UCSD-AML1 (cell line): ENCODE results near the gene CXCR1.
"Not testable (repeated sequence)": the region's sequence is repeated elsewhere in the genome, so short reads cannot be mapped to it uniquely, and the experiment has no call there.

ENCODE experiments used
- DNase-seq: peaks from one replicate; lab custom pipeline; 2025; ENCODE audit not compliant: unreplicated experiment; lab: John Stamatoyannopoulos, UW

Gene CXCR1

DNA sequence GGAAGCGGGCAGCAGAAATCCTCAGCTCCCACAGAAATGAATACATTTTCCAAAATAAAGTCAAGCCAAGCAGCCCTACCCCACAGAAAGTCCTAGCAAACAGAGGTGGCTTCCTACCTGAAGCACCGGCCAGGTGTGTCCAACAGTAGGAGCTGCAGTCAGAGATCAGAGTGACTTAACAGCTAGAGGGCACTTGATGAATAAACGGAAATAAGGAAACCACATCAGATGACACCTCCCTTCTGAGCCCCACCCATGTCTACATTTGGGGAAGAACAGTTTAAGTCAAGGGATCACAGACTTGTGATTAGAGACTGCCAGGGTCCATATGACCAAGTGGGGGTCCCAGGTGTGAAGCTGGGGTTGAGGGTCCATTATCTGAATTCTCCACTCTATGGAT lies at the start of gene CXCR1:
Gene CXCR1 (minus strand): TSS at position 172 of the 400 bp plus-strand sequence. CDS start 1,751 bp downstream, outside the sequence.
- DNase-seq = no peak

GRCh38 chr2:218216336-218216673 lies 49.5 kb upstream of the CXCR1 start:
- no peak for DNase-seq

- no peak for DNase-seq
Observed at GRCh38 chr2:218214116-218214515, 47.4 kb upstream of the CXCR1 start.

DNA sequence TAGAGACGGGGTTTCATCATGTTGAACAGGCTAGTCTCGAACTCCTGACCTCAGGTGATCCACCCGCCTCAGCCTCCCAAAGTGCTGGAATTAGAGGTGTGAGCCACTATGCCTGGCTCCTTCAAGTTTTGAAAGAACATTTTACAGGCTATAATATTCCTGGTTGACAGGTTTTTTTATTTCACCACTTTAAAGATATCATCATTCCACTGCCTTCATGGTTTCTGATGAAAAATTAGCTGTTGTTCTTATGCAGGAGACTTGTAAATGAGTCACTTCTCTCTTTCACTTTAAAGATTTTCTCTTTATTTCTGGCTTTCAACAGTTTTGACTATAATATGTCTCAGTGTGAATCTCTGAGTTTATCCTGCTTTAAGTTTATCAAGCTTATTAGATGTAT lies 42.3 kb upstream of the CXCR1 start:
- DNase-seq = no peak

DNA sequence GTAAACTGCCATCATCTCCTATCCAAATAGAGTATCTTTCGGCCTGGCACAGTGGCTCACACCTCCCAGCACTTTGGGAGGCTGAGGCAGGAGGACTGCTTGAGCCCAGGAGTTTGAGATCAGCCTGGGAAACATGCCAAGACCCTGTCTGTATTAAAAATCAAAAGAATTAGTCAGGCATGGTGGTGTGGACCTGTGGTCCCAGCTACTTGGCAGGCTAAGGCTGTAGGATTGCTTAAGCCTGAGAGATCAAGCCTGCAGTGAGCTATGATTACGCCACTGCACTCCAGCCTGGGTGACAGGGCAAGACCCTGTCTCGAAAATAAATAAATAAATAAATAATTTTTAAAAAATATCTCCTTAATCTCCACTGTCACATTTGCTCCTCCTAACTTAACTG lies 35.5 kb upstream of the CXCR1 start:
- no peak for DNase-seq

- DNase-seq = no peak
Observed at GRCh38 chr2:218196974-218197373, 30.2 kb upstream of the CXCR1 start.

GRCh38 chr2:218194880-218195279 lies 28.1 kb upstream of the CXCR1 start:
- DNase-seq = no peak

DNA sequence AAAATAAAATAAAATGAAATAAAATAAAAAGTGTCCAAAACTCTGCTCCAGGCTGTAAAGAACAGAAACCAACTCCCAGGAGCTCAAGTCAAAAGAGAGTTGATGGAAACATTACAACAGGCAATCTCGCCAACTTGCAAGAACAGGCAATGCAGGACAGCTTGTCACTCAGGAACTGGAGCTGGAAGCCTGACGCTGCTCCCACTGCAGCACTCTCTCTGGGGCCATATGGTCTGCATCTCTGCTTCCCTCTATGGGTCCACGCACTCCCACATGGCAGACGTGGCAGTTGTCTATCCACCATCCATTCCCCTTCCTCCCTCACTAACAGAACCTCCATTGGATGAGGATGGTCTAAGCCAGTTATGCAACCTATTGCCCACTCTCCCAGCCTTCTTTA lies 26.9 kb upstream of the CXCR1 start:
- no peak for DNase-seq

DNA sequence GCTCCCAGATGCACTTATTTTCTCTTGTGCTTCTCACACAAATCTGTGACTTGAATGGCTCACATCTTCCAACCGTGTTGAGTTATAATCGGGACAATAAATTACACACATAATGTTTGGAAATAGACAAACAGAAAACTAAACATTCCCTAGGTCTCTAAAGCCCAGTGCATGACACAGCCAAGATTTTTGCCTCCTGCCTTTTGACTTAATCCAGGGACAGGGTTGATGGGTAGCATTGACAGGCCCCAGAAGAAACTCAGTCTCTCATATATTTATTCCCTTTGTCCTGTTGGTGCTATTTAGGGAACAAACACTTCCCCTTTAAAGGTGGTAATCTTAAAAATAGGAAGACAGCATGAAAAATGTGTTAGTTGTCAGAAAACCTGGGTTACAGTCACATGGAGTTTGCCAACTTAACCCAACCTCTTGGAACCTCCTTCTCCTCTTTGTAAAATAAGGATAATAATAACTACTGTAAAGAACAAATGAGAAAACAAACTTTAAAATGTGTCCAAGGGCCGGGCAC lies 26.2 kb upstream of the CXCR1 start:
- no peak for DNase-seq

GRCh38 chr2:218188528-218188927 lies 21.8 kb upstream of the CXCR1 start:
- DNase-seq = no peak

DNA sequence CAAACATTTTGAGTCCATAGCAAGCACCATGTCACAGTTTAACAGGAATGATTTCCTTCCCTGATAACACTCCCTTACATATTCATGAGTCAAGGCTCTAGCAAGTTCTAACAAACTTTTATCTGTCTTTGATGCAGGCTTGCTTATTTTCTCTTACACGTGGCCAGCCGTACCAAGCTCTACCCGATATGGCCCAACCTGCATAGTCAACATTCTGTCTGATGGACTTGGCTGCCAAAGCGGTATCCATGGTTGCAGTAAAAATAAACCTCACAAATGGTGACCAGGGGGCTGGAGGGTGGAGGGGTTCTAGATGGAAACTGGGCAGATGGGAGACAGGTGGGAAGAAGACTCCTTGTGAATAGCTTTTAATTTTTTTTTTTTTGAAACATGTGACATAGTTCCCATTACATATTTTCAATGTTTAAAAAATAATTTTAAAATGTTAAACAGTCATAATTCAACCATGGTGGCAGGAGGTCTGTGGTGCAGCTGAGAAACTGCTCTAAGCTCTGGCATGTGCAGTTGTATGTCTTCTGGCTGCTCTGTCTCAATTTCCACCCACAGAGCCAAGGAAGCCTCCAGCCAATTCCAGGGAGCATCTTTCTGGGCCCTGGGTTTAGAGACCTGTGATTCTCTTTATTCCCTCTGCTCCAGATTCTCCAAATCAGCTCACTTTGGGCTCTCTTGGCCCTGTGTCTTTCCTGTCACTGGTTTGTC lies 20.7 kb upstream of the CXCR1 start:
- DNase-seq = no peak

- DNase-seq = no peak
Observed at GRCh38 chr2:218186876-218187275, 20.1 kb upstream of the CXCR1 start.

DNA sequence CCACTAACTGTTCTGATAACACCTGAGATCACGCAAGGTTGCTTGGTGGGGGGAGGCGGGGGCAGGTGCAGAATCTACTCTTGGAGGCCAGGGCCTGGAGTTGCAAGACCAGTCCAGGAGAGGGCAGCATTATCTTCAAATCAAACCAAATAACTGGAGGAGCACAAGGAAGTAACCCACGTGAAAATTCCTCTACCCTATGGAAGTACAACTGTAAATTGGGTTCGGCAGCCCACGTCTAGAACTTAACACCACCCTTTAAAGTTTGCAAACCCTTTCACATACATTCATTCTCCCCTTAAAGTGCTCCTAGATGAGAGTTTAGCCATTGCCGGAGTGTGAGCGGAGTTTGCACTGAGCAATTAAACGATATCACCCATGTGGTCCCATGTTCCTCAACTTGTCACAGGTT lies 19.6 kb upstream of the CXCR1 start:
- DNase-seq = peak; percentile 54

GRCh38 chr2:218184331-218184730 lies 17.6 kb upstream of the CXCR1 start:
- DNase-seq = no peak

- DNase-seq = no peak
Observed at GRCh38 chr2:218180467-218181114, 13.8 kb upstream of the CXCR1 start.

- DNase-seq = no peak
Observed at GRCh38 chr2:218179782-218180181, 13.0 kb upstream of the CXCR1 start.

DNA sequence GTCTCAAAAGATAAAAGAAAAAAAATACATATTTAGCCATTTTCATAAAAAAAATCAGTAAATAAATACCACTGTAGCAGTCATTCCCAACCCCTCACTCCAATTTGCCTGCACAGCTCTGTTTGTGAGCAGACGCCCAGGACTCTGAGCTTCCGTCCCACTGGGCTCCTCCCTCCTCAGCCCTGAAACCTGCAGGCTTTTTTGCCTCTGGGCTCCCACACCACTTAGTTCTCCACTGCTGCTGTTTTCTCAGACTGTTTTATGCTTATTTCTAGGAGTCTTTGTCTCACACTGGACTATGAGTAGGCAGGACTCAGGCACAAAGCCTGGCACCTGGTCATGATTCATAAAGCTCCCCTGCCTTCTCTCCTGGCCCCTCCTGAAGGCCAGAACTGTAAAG lies 6.1 kb upstream of the CXCR1 start:
- no peak for DNase-seq

GRCh38 chr2:218171744-218172143 lies 5.0 kb upstream of the CXCR1 start:
- DNase-seq = not testable (repeated sequence)

- DNase-seq = no peak
Observed at GRCh38 chr2:218169757-218170546, 3.2 kb upstream of the CXCR1 start.

DNA sequence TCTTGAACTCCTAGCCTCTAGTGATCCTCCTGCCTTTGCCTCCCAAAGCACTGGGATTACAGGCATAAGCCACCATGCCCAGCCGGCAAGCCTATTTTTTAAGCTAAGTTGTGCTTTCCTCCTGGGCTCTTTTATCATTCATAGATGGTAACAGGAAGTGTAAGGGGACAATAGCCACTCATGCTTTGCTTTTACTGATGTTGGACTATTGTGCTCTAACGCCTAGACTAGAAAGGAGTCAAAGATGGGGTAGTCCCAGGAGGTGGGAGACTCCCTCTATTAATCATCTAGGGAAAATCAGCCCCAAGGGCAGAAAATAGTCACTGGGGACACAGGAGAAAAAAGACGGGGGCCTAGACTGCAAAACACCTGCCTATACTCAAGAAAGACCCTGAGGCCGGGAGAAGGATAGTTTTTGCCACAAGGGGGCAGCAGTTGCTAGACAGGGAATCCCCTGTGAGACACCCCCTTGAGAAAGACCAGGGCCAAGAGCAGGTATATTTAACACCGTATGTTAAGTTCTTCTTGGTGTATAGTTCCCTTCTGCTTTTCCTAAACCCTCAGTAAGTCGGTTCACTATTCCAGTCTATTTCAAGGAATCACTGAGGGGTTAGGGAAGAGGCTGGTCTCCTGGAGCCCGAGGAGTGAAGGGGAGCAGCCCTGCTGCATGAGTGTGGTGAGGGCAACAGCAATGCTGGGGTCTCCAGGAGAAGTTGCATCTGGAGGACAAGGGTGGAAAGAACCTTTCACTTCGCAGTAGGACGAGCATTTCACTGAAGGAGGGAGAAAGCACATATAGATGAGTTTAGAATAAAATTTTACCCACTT lies 2.1 kb upstream of the CXCR1 start:
- DNase-seq = peak; percentile 45

- no peak for DNase-seq
Observed at GRCh38 chr2:218168016-218168415, 1.3 kb upstream of the CXCR1 start.
